Measurements from ENCODE around the gene ZZZ3.

DNA sequence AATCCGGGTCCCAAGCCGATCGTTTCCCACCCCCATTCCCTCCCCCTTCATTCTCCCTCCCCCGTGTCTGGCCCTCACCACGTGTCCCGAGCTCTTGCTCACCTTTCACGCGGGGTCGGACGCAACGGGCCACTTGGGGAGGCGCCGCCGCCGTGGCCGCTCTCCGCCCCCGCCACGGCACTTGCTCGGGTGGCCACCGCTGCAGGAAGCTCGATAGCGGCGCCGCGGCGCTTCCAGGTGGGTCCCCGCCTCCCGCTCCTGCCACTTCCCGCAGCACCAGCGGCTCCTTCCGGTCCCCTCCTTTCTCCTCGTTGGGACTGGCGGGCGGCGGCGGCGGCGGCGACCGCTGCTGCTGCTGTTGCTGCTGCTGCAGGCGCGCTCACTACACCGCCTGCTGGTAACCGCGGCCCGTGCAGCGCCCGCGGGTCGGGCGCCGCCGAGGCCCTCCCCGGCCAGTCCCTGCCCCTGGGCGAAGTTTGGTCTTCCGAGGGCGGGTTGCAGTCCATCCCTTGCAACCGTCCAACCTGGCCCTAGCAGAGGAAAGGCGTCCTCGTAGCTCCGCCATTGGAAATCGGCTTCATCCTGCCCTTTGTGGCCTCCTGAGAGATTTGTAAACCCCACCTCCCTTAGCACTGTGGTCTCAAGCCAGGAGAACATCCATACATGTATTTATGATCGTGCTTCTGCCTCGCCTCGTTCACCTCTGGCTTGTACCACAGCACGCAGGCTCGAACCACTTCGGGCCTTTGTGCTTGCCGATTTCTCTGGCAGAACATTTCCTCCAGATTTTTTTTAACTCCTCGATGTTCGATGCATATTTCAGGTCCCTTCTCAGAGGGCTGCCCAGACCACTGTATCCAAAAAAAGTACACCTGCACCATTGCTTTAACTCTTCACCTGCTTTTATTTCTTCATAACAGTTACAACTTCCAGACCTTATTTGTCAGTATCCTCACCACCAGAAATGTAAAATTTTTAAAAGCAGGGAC, 996 bp upstream of the ZZZ3 start:
- TF ChIP-seq CTCF (IDR thresholded peaks at IDR 0.05) = peak in 1 of 3 donors; percentile 56
- no peak for TF ChIP-seq POLR2A (IDR thresholded peaks at IDR 0.05)
